A673 (cell line): ENCODE results near the gene ST6GALNAC3. TPM values are rescaled to one million over a fixed set of nuclear protein-coding genes. Genes with fewer than 3 reads are reported as not detected.

ENCODE experiments used
- BruUV-seq: library from RNA; stranded (reverse); fragments of 400-500 nt; replicated peaks from 2 replicates; lab custom pipeline; 2021; lab: Mats Ljungman, UMichigan
- CTCF ChIA-PET: fragments of 300-600 bp; sonication (Branson Sonifier 250); formaldehyde crosslinking; loops from one replicate; lab custom pipeline; 2022; ENCODE audit warnings: antibody characterized with exemption; lab: Charles Lee
- POLR2A ChIA-PET: fragments of 300-600 bp; sonication (Branson Sonifier 250); formaldehyde crosslinking; loops from one replicate; lab custom pipeline; 2022; ENCODE audit warnings: antibody characterized with exemption; ENCODE audit not compliant: low non-redundant PET; lab: Charles Lee
- DNase-seq: peaks from one replicate; pipeline ENCODE4 v3.0.0-alpha.2; 2015; ENCODE audit warnings: low spot score
- H3K27ac ChIP-seq: fragments of 200-600 bp; sonication (generic); 2 replicates; pipeline ENCODE4 v1.5.1; 2016; ENCODE audit warnings: mixed run types, low read depth, mild to moderate bottlenecking, mixed read lengths, antibody characterized with exemption, low read length; ENCODE audit not compliant: poor library complexity, severe bottlenecking
- H3K27me3 ChIP-seq: fragments of 200-600 bp; sonication (generic); replicated peaks from 2 replicates; pipeline ENCODE4 v1.6.1; 2017; ENCODE audit warnings: mixed run types, low read depth, mild to moderate bottlenecking, mixed read lengths, antibody characterized with exemption, low read length; ENCODE audit not compliant: insufficient read depth, poor library complexity
- H3K36me3 ChIP-seq: fragments of 200-600 bp; sonication (generic); 2 replicates; pipeline ENCODE4 v1.6.1; 2016; ENCODE audit warnings: mixed run types, mild to moderate bottlenecking, mixed read lengths, antibody characterized with exemption, low read length; ENCODE audit not compliant: insufficient read depth, poor library complexity, severe bottlenecking
- H3K4me1 ChIP-seq: fragments of 200-600 bp; sonication (generic); 2 replicates; pipeline ENCODE4 v1.6.1; 2017; ENCODE audit warnings: mixed run types, mild to moderate bottlenecking, mixed read lengths, antibody characterized with exemption, low read length; ENCODE audit not compliant: insufficient read depth, poor library complexity, severe bottlenecking
- H3K4me3 ChIP-seq: fragments of 200-600 bp; sonication (generic); 2 replicates; pipeline ENCODE4 v1.5.1; 2016; ENCODE audit warnings: low read depth, mixed run types, mild to moderate bottlenecking, mixed read lengths, low read length; ENCODE audit not compliant: poor library complexity, severe bottlenecking
- H3K9me3 ChIP-seq: fragments of 200-600 bp; sonication (generic); 2 replicates; pipeline ENCODE4 v1.6.1; 2016; ENCODE audit warnings: mixed run types, low read depth, mild to moderate bottlenecking, mixed read lengths, antibody characterized with exemption, low read length; ENCODE audit not compliant: poor library complexity, severe bottlenecking
- CTCF ChIP-seq: fragments of 300-800, 200-600 bp; sonication (generic); conservative IDR thresholded peaks from 2 replicates; pipeline ENCODE4 v1.5.1; 2017; ENCODE audit warnings: low read depth, mild to moderate bottlenecking, antibody characterized with exemption, low read length, moderate library complexity, mixed read lengths
- EZH2 ChIP-seq: fragments of 200-600 bp; sonication (generic); IDR thresholded peaks from 2 replicates; pipeline ENCODE4 v1.6.1; 2017; ENCODE audit warnings: borderline replicate concordance, low read depth, mild to moderate bottlenecking, mixed read lengths, antibody characterized with exemption, low read length; ENCODE audit not compliant: poor library complexity, severe bottlenecking
- intact Hi-C: fragments of 100-400 bp; cut with micrococcal nuclease; formaldehyde crosslinking; loops from one replicate; pipeline ENCODE4 v1.10.0; 2022; ENCODE audit not compliant: unreplicated experiment
- total RNA-seq: library from RNA; stranded (reverse); gene quantifications from 2 replicates; pipeline ENCODE4 v1.2.3, GENCODE V29; 2021

ST6GALNAC3 gene
- total RNA-seq, 1 experiment from 2014 or later: 1.2 TPM

- ChIA-PET POLR2A (no interaction called here), CTCF (no interaction called here)
- DNase-seq: no peak
- intact Hi-C loops: no loop called here
- H3K4me3 ChIP-seq: no peak overlapping the region
- no peak overlapping the region for H3K27ac ChIP-seq
- no TSS peak for BruUV-seq
- no peaks in the 10 kb centered on the region for H3K36me3 ChIP-seq
- H3K4me1 ChIP-seq: no peaks in the 10 kb centered on the region
- H3K9me3 ChIP-seq: no peaks in the 10 kb centered on the region
- H3K27me3 ChIP-seq: no peaks in the 10 kb centered on the region
- TF ChIP-seq CTCF (no peak), EZH2 (no peak)
Observed at GRCh38 chr1:76511558-76512179, 437.1 kb downstream of the ST6GALNAC3 start.

- Histone ChIP-seq H3K27ac (no peak overlapping the region), H3K27me3 (no peaks in the 10 kb centered on the region), H3K36me3 (no peaks in the 10 kb centered on the region), H3K4me1 (no peaks in the 10 kb centered on the region), H3K4me3 (no peak overlapping the region), H3K9me3 (no peaks in the 10 kb centered on the region)
- POLR2A ChIA-PET: no interaction called here
- no TSS peak for BruUV-seq
- CTCF ChIA-PET: no interaction called here
- DNase-seq: no peak
- intact Hi-C loops: no loop called here
- TF ChIP-seq EZH2 (no peak), CTCF (no peak)
Observed at GRCh38 chr1:76530953-76531352, 456.4 kb downstream of the ST6GALNAC3 start.

GRCh38 chr1:76541618-76542017 lies 467.1 kb downstream of the ST6GALNAC3 start:
- Histone ChIP-seq H3K4me1 (no peaks in the 10 kb centered on the region), H3K27me3 (no peaks in the 10 kb centered on the region), H3K27ac (no peak overlapping the region), H3K9me3 (no peaks in the 10 kb centered on the region), H3K36me3 (no peaks in the 10 kb centered on the region), H3K4me3 (no peak overlapping the region)
- ChIA-PET POLR2A (no interaction called here), CTCF (no interaction called here)
- intact Hi-C loops: no loop called here
- no peak for DNase-seq
- no TSS peak for BruUV-seq
- TF ChIP-seq CTCF (no peak), EZH2 (no peak)
